GM12801 (cell line): ENCODE data around the gene SRP68.

Experiments used
- TF ChIP-seq, protein P1 (sequence below): IDR thresholded peaks from one replicate; pipeline ENCODE4 v1.5.1; 2011; ENCODE audit warnings: control low read depth; ENCODE audit not compliant: insufficient read length; ENCODE audit errors: extremely low read depth

Gene SRP68

DNA sequence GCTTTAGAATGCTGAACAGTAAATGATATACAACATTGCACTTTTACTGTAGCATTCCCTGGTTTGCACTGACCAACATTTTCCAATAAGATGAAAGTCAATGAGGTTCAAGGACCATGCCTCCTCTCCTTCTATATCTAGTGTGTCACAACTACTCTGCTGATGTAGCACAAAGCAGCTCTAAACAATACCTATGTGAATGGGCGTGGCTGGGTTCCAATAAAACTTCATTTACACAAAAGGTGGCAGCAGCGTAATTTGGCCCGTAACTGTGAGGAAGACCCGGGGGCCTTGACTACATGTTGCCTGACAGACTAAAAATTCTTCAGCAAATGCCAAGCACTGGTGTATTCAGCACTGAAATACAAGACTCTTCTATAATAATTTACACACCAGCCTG is 6.5 kb downstream of the SRP68 start:
- TF ChIP-seq, protein P1, sequence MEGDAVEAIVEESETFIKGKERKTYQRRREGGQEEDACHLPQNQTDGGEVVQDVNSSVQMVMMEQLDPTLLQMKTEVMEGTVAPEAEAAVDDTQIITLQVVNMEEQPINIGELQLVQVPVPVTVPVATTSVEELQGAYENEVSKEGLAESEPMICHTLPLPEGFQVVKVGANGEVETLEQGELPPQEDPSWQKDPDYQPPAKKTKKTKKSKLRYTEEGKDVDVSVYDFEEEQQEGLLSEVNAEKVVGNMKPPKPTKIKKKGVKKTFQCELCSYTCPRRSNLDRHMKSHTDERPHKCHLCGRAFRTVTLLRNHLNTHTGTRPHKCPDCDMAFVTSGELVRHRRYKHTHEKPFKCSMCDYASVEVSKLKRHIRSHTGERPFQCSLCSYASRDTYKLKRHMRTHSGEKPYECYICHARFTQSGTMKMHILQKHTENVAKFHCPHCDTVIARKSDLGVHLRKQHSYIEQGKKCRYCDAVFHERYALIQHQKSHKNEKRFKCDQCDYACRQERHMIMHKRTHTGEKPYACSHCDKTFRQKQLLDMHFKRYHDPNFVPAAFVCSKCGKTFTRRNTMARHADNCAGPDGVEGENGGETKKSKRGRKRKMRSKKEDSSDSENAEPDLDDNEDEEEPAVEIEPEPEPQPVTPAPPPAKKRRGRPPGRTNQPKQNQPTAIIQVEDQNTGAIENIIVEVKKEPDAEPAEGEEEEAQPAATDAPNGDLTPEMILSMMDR, result no peak

DNA sequence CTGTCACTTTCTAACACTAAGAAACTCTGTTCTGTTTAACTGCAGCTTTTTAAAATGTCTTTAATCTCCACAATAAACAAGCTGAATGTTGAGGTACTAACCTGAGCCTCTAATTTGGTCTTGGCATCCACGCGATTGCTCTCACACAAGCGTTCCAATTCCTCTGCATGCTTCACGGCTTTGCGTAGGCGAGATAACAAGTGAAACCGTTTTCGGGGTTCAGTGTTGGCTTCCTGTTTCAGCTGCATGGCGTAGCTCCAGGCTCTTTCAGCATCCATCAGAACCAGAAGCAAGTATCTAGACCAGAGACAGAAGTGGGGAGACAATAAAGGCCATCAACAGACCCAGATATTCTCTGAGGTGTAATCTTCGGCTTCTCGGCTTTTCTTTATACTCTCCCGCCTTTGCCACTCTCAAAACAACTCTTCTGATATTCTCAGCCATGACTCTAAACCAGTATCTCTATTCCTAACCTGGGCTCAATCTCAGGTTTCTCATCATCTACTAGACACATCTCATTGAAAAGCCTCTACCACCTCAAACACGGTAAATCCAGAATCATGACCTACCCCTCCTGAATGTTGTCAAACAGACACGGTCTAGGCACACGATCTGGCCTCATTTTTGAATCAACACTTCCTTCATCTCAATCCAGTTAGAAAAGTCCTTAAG is 8.3 kb downstream of the SRP68 start:
- TF ChIP-seq, protein P1, result no peak

DNA sequence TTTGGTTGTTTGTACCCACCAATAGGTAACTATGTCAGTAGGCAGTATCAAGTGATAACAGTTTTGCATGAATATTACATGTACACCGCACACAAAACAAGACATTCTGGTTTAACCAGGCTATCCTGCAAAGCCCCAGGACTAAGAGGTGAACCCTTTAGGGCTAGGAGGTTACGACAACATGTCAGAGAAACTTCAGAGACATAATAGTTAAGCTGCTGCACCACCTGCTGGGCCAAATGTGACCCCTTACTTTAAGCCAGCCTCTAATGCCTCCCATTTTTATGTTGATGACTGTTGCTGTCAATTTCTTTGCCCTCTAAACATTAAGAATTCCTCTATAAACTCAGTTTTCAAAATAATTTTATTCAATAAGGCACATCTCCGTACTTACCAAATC is 15.4 kb downstream of the SRP68 start:
- TF ChIP-seq, protein P1, result no peak

DNA sequence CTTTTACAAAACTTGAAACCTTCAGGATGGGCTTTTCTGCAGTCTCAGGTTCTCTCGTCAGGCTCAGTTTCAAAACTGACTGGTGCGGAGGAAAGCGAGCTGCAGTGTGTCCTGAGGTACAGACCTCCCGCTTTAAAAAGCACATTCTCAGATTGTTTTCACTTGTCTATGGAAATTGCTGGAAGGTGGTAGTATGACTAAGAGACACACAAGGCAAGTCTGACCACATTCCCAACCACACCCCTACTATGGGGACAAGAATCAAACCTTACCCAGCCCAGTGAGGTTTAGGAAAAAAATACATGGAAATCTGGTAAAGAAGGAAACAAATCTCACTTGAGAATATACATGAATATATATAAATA is 18.2 kb downstream of the SRP68 start:
- TF ChIP-seq, protein P1, result no peak

DNA sequence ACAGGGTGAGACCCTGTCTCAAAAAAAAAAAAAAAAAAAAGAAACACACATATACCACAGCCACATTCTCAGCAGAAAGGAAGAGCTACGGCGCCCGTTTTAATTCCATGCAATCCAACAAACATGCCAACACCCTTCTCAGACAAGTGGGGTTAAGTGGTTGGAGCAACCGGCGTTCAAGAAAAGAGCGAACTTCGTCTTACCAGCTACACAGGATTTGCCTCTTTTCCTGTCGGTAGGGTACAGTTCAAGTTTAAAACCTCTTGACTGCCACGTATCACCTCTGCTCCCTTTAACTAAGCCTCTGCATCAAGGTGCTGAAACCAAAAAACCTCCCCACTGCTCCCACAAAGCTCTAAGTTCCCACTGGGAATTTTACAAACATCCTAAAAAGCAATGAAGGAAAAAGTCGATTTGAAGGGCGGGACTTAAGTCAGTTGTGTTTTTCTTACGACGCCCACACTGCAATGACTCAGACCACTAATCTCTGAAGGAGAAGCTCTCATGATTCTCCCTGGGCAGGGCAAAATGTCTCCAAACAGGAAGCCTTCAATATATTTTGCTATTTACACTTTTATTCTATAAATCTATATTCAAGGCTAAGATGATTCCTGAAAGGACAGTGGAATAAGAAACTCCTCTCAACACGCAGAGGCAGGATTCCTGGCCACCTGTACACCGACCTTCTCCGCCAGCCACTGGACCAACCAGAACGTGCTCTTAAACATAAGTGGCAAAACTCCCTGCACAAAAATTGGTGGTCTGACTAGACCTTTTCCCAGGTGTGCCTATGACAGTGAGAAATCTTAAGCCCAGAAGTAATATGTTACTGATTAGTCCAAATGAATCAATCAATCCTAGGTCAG is 18.8 kb downstream of the SRP68 start:
- TF ChIP-seq, protein P1, result no peak

DNA sequence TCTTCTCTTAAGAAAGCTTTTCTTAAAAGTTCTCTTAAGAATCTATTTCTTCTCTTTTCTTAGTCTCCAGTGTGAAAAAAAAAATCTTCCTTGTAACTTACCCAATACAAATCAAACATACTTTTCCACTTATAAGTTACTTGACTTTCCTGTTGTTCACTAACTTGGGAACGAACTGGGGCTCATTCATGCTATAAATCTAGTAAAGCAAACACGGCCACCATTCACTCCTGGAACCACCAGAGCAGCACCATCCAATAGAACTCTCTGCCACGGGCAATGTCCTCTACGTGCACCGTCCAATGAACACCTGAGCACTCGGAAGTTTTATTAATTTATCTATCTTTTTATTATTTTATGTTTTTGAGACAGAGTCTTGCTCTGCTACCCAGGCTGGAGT is 20.8 kb downstream of the SRP68 start:
- TF ChIP-seq, protein P1, result no peak

DNA sequence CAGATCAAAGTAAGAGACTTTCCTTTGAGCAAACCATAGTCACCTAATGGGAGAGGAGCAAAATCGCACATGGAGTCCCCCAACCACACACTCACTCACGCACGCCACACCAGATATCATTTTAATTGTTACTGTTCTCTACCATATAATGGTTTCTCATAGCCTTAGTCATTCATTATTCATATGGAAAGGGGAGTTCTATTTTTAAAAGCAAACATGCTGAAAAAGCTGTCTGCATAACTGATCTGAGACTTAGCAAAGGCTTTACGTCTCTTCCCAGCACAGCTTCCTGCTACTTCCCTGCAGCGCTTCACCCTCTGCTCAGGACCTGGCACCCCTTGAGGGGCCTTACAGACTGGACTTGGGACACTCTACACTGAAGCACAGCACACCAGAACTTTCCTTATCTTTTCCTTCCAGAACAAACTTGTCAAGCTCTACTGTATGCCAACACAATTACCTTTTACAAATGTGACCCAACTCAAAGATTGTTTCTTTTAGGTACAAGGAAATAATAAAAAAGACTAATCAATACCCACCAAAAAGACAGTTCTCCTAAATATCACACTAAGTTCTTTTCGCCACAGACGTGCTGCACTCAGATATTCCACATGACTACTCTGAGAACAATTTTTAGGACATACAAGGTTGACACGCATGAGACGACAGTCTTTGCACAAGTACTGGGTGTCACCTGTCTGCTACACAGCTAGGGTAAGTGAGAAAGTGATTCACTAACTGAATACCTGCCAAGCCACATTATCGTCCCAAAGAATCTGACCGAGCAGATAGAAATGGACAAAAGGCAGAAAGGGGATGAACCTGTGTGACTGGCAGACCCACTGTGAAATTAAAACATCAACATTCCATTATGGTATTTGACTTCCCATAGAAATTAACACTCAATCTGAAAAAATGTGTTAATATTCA is 21.5 kb downstream of the SRP68 start:
- TF ChIP-seq, protein P1, result no peak
